Left lung (tissue), 10 donors: ENCODE data around the gene TGFBRAP1. TPM values are rescaled to one million over a fixed set of nuclear protein-coding genes. Genes with fewer than 3 reads are reported as not detected.
"Not testable (repeated sequence)": the region's sequence is repeated elsewhere in the genome, so short reads cannot be mapped to it uniquely, and the experiment has no call there.

ENCODE experiments used
- ATAC-seq: fragments of 200-7000 bp; cut with Tn5 transposase; one replicate; pipeline ENCODE4 v1.9.1; 2020; ENCODE audit warnings: moderate library complexity
- DNase-seq, 4 donors: peaks; one replicate each; pipeline ENCODE4 v3.0.0-alpha.2; 2013 to 2020
- H3K27ac ChIP-seq, 2 donors: fragments of 200-600 bp; sonication (generic) in 1 of 2; one replicate each; pipeline versions ENCODE4 v1.5.0 to v1.8.0; 2020 to 2021
- H3K27me3 ChIP-seq, 2 donors: fragments of 200-600 bp; sonication (generic) in 1 of 2; one replicate each; pipeline versions ENCODE4 v1.5.0 to v1.8.0; 2020 to 2021
- H3K36me3 ChIP-seq, 2 donors: fragments of 200-600 bp; sonication (generic) in 1 of 2; one replicate each; pipeline versions ENCODE4 v1.5.0 to v1.8.0; 2020 to 2021
- H3K4me1 ChIP-seq, 2 donors: fragments of 200-600 bp; one replicate each; pipeline ENCODE4 v1.8.0; 2021
- H3K4me3 ChIP-seq, 2 donors: fragments of 200-600 bp; sonication (generic) in 1 of 2; one replicate each; pipeline versions ENCODE4 v1.5.0 to v1.8.0; 2020 to 2021; ENCODE audit warnings: mild to moderate bottlenecking in 1 of 2
- H3K9me3 ChIP-seq, 2 donors: fragments of 200-600 bp; sonication (generic) in 1 of 2; one replicate each; pipeline versions ENCODE4 v1.5.0 to v1.8.0; 2020 to 2021
- CTCF ChIP-seq, 2 donors: fragments of 200-600 bp; sonication (generic) in 1 of 2; IDR thresholded peaks; one replicate each; pipeline versions ENCODE4 v1.5.0 to v1.8.0; 2021; ENCODE audit warnings: antibody characterized with exemption in 2 of 2
- intact Hi-C, 2 donors: fragments of 100-400 bp; cut with DNase I; formaldehyde crosslinking; loops; one replicate each; pipeline versions ENCODE4 v1.11.2 to v1.14.2; 2022
- polyA plus RNA-seq, 6 donors: library from polyadenylated mRNA; unstranded; fragments of 120-200 nt; gene quantifications; one replicate each; pipeline ENCODE4 v1.2.1, GENCODE V29; 2013; ENCODE audit not compliant: insufficient read length in 6 of 6
- total RNA-seq, 2 donors: library from RNA; stranded (reverse); fragmentation: NEBNext Ultra II Directional; extraction: Animal tissue kit (Norgen Biotek cat#: 25700); gene quantifications; one replicate each; pipeline ENCODE4 v1.2.1, GENCODE V29; 2021
- donor health status: DM: no; HTN: yes; CAD: no.
- donor health status: DM: no; HTN: no; CAD: no.

Gene TGFBRAP1
- total and polyA plus RNA-seq, 8 donors: 14.2 to 23.3 (median 15.4) TPM

DNA sequence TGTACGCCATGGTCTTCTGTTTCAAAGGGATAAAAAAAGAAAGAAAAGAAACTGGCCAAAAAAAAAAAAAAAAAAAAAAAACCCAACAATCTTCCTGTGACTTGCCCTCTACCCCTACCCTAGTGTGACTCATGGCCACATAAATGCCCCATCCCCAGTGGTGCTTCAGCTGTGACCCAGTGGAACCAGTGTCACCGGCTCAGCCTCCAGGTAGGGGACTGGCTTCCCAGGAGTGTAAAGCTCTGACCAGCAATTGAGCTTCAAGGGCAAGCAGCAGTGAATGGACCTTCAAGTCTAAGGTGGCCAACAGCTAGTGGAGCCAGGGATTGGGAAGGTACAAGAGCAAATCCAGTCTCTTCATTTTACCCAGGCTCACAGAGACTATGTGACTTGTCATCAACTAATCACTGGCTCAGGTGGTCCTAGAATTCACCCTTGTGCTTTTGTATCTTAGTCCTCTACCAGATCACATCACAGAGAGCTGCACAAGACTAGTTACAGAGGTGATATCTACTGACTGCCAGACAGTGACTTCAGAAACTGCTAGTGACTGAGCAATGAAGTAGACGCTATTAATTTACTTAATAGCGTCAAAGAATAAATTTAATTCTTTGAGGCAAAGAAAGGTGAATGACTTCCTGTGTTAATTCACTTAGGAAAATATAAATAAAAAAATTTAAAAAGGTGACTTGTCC, 1.3 kb upstream of the TGFBRAP1 start:
- no peaks in the 10 kb centered on the region for H3K9me3 ChIP-seq
- DNase-seq (no peak), ATAC-seq (no peak)
- peaks cover 9 to 33% of the 10 kb centered on the region in 2 donors for H3K4me1 ChIP-seq
- no peak for TF ChIP-seq CTCF (IDR thresholded peaks at IDR 0.05)
- peak overlapping the region in 1 of 2 donors; percentile 59 for H3K4me3 ChIP-seq
- H3K27ac ChIP-seq: no peak overlapping the region
- H3K36me3 ChIP-seq: no peaks in the 10 kb centered on the region
- H3K27me3 ChIP-seq: no peaks in the 10 kb centered on the region
- intact Hi-C loops: no loop called here

DNA sequence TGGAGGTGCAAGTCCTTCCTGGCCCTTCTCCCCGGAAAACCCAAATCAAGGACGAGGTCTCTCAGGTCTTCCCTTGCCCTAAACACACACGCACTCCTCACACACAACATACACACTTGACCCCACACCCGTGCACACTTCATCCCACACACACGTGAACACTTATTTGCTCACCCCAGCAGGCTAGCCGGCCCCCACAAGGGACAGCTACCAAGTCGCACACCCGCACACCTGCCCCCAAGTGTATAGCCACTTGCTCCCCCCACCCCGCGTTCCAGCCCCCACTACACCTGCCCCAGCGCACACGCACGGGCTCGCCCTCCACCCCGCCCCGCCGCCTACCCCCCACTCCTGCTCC, 359 bp downstream of the TGFBRAP1 start:
- TF ChIP-seq CTCF (IDR thresholded peaks at IDR 0.05): no peak
- H3K4me3 ChIP-seq: peak overlapping the region; percentile 45 to 61
- no peaks in the 10 kb centered on the region for H3K9me3 ChIP-seq
- H3K36me3 ChIP-seq: no peaks in the 10 kb centered on the region
- peaks cover 9 to 49% of the 10 kb centered on the region in 2 donors for H3K4me1 ChIP-seq
- H3K27me3 ChIP-seq: no peaks in the 10 kb centered on the region
- DNase-seq (no peak), ATAC-seq (peak; percentile 24)
- H3K27ac ChIP-seq: peak overlapping the region; percentile 22 to 76
- intact Hi-C loops: no loop called here

- intact Hi-C loops: no loop called here
- peak overlapping the region; percentile 22 to 76 for H3K27ac ChIP-seq
- DNase-seq (peak in 3 of 4 donors; percentile 10 to 42 (median 20)), ATAC-seq (peak; percentile 58)
- no peaks in the 10 kb centered on the region for H3K36me3 ChIP-seq
- H3K4me1 ChIP-seq: peaks cover 9 to 55% of the 10 kb centered on the region in 2 donors
- peak overlapping the region; percentile 45 to 61 for H3K4me3 ChIP-seq
- H3K27me3 ChIP-seq: no peaks in the 10 kb centered on the region
- TF ChIP-seq CTCF (IDR thresholded peaks at IDR 0.05): no peak
- H3K9me3 ChIP-seq: no peaks in the 10 kb centered on the region
Measured at GRCh38 chr2:105328281-105329196, 996 bp downstream of the TGFBRAP1 start.

DNA sequence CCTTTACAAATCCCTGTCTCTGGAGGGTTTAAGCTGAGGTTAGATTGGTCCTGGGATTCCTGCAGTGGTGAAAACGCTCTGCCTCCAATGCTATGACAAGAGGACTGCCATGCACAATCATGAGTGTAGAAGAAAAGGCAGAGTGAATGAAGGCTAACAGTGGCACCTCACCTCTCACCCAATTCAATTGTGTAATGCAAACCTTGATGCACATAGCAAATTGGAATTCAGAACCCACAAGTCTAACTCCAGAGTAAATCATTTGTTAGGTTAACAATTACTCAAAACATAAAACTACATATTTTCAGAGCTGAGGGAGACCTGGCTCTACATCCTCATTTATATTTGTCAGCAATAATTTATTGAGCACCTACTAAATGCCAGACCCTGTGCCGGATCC, 1.8 kb downstream of the TGFBRAP1 start:
- H3K9me3 ChIP-seq: no peaks in the 10 kb centered on the region
- DNase-seq: no peak
- peak overlapping the region in 1 of 2 donors; percentile 61 for H3K4me3 ChIP-seq
- H3K4me1 ChIP-seq: peaks cover 9 to 62% of the 10 kb centered on the region in 2 donors
- H3K27ac ChIP-seq: peak overlapping the region; percentile 22 to 76
- TF ChIP-seq CTCF (IDR thresholded peaks at IDR 0.05): no peak
- no peaks in the 10 kb centered on the region for H3K27me3 ChIP-seq
- no peaks in the 10 kb centered on the region for H3K36me3 ChIP-seq
- intact Hi-C loops: no loop called here
- no peak for ATAC-seq

GRCh38 chr2:105327271-105327670, 2.3 kb downstream of the TGFBRAP1 start:
- intact Hi-C loops, ATAC-seq, H3K27me3 ChIP-seq, H3K9me3 ChIP-seq, H3K36me3 ChIP-seq, H3K27ac ChIP-seq, H3K4me3 ChIP-seq, DNase-seq: not testable (repeated sequence)
- H3K4me1 ChIP-seq: peaks cover 9 to 62% of the 10 kb centered on the region in 2 donors
